Activated CD8-positive, alpha-beta memory T cell treated with anti-CD3 and anti-CD28 coated beads, Interleukin-2, amount 10 ng/mL, durations not matched to agents 7 days and 5 days (primary cell): ENCODE measurements around the gene CHP1. TPM values are rescaled to one million over a fixed set of nuclear protein-coding genes. Genes with fewer than 3 reads are reported as not detected.
A peak's percentile ranks its signal among the peaks of the same experiment; 100 is the strongest.
"Not testable (repeated sequence)": the region's sequence is repeated elsewhere in the genome, so short reads cannot be mapped to it uniquely, and the experiment has no call there.

Experiments used
- ATAC-seq: fragments of 150-1000 bp; cut with Tn5 transposase; one replicate; pipeline ENCODE4 v1.10.0; 2021; ENCODE audit warnings: moderate library complexity
- CTCF ChIA-PET: fragments of 350-600 bp; sonication (Branson Sonifier 250); formaldehyde crosslinking; loops from one replicate; lab custom pipeline; 2021; ENCODE audit warnings: antibody characterized with exemption; lab: Charles Lee
- DNase-seq: peaks from one replicate; pipeline ENCODE4 v3.0.0-alpha.2; 2020
- H3K27ac Mint-ChIP-seq: one replicate; pipeline ENCODE4 v1.8.0; 2021; ENCODE audit warnings: mild to moderate bottlenecking, mixed read lengths
- H3K27me3 Mint-ChIP-seq: one replicate; pipeline ENCODE4 v1.8.0; 2021; ENCODE audit warnings: mixed read lengths
- H3K36me3 Mint-ChIP-seq: one replicate; pipeline ENCODE4 v1.8.0; 2021; ENCODE audit warnings: mild to moderate bottlenecking, mixed read lengths
- H3K4me1 Mint-ChIP-seq: one replicate; pipeline ENCODE4 v1.8.0; 2021; ENCODE audit warnings: mixed read lengths
- H3K4me3 Mint-ChIP-seq: one replicate; pipeline ENCODE4 v1.8.0; 2021; ENCODE audit warnings: mild to moderate bottlenecking, moderate library complexity, mixed read lengths
- H3K9me3 Mint-ChIP-seq: one replicate; pipeline ENCODE4 v1.8.0; 2022; ENCODE audit warnings: low read depth, mixed read lengths
- total RNA-seq, 2 experiments: library from RNA; stranded (reverse); gene quantifications; one replicate each; pipeline ENCODE4 v1.2.3, GENCODE V29; 2021

Gene CHP1
- total RNA-seq, 2 experiments from 2014 or later, result 47.5 to 54.1 TPM

DNA sequence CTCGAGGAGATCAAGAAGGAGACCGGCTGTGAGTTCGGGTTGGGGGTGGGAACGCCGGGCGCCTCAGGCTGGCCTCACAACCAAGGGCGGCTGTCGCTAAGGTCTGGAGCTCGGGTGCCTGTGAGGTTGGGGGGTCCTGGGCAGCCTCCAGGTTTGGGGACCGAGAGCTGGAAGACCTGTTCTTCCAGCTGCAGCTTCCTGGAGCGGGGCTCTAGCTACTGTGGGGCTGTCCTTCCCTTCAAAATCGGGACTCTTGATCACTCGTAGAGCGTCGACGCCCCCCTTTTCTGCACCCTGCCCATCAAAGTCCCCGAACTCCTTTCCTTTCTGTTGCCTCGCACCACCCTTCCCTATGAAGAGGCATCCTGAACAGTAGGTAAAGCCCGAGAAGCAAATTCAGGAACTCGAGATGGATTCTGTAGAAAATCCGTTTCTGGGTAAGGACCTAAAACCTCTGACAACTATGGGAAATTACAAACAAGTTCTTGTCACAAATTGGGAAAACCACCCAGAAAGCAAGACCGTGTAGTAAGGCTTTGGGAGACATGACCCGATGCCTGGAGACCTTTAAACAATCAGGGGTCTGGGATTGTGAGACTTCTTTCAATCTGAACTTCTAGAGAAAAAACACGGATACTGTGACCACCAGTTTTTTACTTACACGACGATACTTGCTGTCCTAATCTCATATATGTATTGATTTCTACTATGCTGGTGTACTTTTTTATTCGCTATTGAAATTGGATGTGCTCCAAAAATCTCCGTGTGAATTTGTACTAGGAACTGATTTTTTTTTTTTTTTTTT lies 556 bp downstream of the CHP1 start:
- Mint-ChIP-seq H3K27me3 (peaks cover 12% of the 10 kb centered on the region), H3K9me3 (no peaks in the 10 kb centered on the region), H3K27ac (peak overlapping the region; percentile 86), H3K36me3 (no peaks in the 10 kb centered on the region), H3K4me1 (peaks cover 25% of the 10 kb centered on the region), H3K4me3 (peak overlapping the region; percentile 88)
- no peak for DNase-seq
- CTCF ChIA-PET, result interaction anchor here (0.6 to 3.4 kb wide), 19 partner anchors 10 to 664 kb away, joined by 3 to 16 read pairs (median 3); partner anchors contain the start of genes CHAC1, INO80 and VPS18
- peak; percentile 61 for ATAC-seq

DNA sequence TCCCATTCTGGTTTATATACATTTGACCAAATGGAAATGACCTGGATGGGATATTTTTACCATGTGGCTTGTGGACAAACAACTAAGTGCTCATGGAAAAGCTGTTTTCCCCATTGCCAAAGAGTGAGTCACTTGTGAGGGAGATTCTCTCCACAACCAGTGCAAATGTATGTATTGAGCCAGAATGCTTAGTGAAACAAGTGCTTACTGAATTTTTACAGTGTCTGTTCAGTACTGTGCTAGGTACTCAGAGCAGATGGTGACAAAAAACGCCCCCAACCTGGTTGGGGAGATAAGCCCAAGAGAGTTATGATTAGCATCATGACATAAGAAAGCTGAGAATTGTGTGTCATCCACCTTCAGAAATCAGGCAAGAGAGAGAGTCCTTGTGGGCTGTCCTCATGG lies 2.3 kb downstream of the CHP1 start:
- Mint-ChIP-seq H3K27ac (no peak overlapping the region), H3K4me3 (no peak overlapping the region)

DNA sequence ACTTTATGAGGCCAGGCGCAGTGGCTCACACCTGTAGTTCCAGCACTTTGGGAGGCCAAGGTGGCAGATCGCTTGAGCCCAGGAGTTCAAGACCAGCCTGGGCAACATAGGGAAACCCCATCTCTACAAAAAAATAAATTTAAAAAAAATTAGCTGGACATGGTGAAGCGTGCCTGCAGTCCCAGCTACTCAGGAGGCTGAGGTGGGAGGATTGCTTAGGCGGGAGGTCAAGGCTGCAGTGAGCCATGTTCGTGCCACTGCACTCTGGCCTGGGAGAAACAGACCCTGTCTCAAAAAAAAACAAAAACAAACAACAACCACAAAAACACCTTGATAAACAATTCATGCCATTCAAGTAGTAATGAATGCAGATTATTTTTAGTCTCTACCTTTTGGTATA lies 4.2 kb downstream of the CHP1 start:
- CTCF ChIA-PET, result not testable (repeated sequence)

More for the DNA sequence above, 2.3 kb downstream of the CHP1 start:
- Mint-ChIP-seq H3K36me3 (no peaks in the 10 kb centered on the region), H3K4me1 (peaks cover 29% of the 10 kb centered on the region), H3K27me3 (peaks cover 7% of the 10 kb centered on the region), H3K9me3 (no peaks in the 10 kb centered on the region)
- CTCF ChIA-PET, result interaction anchor here (1.0 to 3.4 kb wide), 2 partner anchors 16 to 292 kb away, joined by 3 to 15 read pairs; no protein-coding TSS in a partner anchor
- no peak for ATAC-seq
- no peak for DNase-seq

DNA sequence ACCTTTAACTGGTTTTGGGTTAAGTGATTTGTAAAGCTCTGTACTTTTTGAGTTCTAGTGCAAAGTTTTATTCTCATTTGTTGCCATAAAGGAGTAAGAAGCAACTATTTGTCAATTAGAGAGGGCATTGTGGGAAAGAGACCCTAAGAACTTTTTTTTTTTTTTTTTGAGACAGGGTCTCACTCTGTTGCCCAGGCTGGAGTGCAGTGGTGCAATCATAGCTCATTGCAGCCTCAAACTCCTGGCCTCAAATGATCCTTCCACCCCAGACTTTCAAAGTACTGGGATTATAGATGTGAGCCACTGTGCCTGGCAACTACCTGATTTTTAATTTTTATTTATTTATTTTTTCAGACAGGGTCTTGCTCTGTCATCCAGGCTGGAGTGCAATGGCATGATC lies 4.9 kb downstream of the CHP1 start:
- DNase-seq (no peak), ATAC-seq (no peak)
- Mint-ChIP-seq H3K9me3 (no peaks in the 10 kb centered on the region), H3K4me1 (peaks cover 25% of the 10 kb centered on the region), H3K27ac (no peak overlapping the region), H3K27me3 (no peaks in the 10 kb centered on the region), H3K4me3 (no peak overlapping the region), H3K36me3 (no peaks in the 10 kb centered on the region)
- CTCF ChIA-PET, result interaction anchor here (0.5 kb wide), 1 partner anchor 221 kb away, joined by 3 read pairs; no protein-coding TSS in a partner anchor

More for the DNA sequence above, 4.2 kb downstream of the CHP1 start:
- not testable (repeated sequence) for DNase-seq, H3K36me3 Mint-ChIP-seq, ATAC-seq, H3K4me3 Mint-ChIP-seq, H3K27ac Mint-ChIP-seq, H3K27me3 Mint-ChIP-seq, H3K9me3 Mint-ChIP-seq
- H3K4me1 Mint-ChIP-seq, result peaks cover 32% of the 10 kb centered on the region

DNA sequence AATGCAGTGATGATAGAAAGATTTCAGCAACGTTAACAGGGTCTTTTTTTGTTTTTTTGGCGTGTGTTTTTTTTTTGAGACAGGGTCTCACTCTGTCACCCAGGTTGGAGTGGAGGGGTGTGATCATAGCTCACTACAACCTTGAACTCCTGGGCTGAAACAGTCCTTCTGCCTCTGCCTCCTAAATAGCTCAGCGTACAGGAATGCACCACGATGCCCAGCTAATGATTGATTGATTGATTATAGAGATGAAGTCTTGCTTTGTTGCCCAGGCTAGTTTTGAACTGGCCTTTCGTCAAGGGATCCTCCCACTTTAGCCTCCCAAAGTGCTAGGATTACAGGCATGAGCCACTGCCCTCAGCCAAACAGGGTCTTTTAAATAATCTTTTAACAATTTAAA lies 7.0 kb downstream of the CHP1 start:
- CTCF ChIA-PET, result no interaction called here
- Mint-ChIP-seq H3K9me3 (no peaks in the 10 kb centered on the region), H3K4me1 (peaks cover 11% of the 10 kb centered on the region), H3K27me3 (no peaks in the 10 kb centered on the region), H3K27ac (no peak overlapping the region), H3K4me3 (no peak overlapping the region), H3K36me3 (no peaks in the 10 kb centered on the region)
- no peak for ATAC-seq
- DNase-seq, result no peak

DNA sequence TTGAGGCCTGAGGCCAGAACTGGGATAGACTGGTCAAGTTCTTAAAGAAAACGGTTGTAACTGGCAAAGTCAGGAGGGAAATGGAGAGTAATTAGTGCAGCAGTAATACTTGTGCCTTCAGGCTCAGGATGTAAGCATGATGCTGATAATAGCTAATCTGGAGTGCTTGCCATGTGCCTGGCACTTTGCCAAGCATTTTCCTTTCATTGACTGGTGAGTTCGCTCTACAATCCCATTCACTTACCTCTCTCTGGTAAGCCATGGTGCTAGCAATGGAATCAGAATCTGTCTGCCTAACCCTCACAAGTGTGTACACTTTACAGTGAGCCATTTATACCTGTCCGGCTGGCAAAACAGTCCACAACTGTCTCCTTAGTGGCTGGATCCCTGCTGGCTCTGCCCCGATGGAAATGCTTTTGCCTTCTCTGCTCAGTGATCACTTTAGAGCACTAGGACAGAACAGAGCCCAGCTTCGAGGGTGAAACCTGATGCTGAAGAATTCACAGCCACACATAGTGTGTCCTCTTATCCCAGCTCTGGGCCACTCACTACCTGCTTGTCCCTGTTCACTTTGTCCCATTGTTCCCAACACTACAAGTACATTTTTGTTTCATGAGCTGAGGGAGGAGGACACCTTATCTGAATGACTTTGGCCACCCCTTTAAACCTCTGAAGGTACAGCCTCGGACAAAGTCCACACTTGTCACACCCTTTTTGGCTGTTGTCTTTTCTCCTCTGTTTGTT lies 10.3 kb downstream of the CHP1 start:
- no peaks in the 10 kb centered on the region for H3K9me3 Mint-ChIP-seq
- ATAC-seq (no peak), DNase-seq (no peak)
- no peak overlapping the region for H3K4me3 Mint-ChIP-seq
- H3K27me3 Mint-ChIP-seq, result no peaks in the 10 kb centered on the region
- H3K36me3 Mint-ChIP-seq, result peaks cover 9% of the 10 kb centered on the region
- peaks cover 10% of the 10 kb centered on the region for H3K4me1 Mint-ChIP-seq
- CTCF ChIA-PET, result interaction anchor here (4.0 kb wide), 1 partner anchor 11 kb away, joined by 16 read pairs; the partner anchor contains the start of genes CHP1 and EXD1
- no peak overlapping the region for H3K27ac Mint-ChIP-seq

DNA sequence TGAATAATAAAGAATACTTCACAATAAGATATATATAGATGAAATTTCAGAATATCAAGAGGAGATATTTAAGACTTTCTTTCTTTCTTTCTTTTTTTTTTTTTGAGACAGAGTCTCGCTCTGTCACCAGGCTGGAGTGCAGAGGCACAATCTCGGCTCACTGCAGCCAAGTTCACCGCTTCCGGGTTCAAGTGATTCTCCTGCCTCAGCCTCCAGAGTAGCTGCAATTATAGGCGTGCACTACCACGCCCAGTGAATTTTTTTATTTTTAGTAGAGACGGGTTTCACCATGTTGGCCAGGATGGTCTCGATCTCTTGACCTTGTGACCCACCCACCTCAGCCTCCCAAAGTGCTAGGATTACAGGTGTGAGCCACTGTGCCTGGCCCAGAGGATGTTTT lies 19.7 kb downstream of the CHP1 start:
- H3K27me3 Mint-ChIP-seq, DNase-seq, H3K27ac Mint-ChIP-seq, H3K4me3 Mint-ChIP-seq, CTCF ChIA-PET, H3K9me3 Mint-ChIP-seq, H3K4me1 Mint-ChIP-seq, H3K36me3 Mint-ChIP-seq, ATAC-seq: not testable (repeated sequence)

DNA sequence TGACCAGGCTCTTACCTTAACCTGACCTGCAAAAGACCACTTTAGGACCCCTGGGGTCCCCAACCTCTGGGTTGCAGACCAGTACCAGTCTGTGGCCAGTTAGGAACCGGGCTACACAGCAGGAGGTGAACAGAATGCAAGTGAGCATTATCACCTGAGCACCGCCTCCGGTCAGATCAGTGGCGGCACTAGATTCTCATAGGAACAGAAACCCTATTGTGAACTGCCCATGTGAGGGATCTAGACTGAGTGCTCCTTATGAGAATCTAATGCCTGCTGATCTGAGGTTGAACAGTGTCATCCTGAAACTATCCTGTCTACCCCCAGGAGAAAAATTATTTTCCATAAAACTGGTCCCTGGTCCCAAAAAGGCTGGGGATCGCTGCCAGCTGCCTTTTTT lies 20.3 kb downstream of the CHP1 start:
- DNase-seq (no peak), ATAC-seq (no peak)
- H3K9me3 Mint-ChIP-seq, result no peaks in the 10 kb centered on the region
- H3K27me3 Mint-ChIP-seq, result no peaks in the 10 kb centered on the region
- H3K4me1 Mint-ChIP-seq, result no peaks in the 10 kb centered on the region
- CTCF ChIA-PET, result interaction anchor here (1.0 kb wide), 1 partner anchor 392 kb away, joined by 3 read pairs; no protein-coding TSS in a partner anchor
- peaks cover 3% of the 10 kb centered on the region for H3K36me3 Mint-ChIP-seq
- H3K27ac Mint-ChIP-seq, result no peak overlapping the region
- H3K4me3 Mint-ChIP-seq, result no peak overlapping the region

DNA sequence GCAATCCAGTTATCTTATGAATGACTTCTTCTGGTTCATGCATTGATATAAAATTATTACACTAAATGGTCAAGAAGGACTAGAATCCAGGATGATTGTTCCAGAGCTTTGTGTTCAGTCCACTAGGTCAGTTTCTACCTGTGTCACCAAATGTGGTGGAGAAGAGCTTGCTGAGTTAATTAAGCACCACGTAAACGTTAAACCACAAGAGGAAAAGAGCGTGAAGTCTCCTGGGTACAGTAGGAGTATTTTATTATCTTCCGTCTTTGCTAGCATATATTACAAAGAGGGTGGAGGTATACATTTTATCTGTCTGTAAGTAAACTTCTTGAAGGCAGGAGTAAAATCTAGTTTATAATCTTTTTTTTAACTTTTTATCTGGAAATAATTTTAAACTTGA lies 23.5 kb downstream of the CHP1 start:
- Mint-ChIP-seq H3K36me3 (peaks cover 7% of the 10 kb centered on the region), H3K27me3 (no peaks in the 10 kb centered on the region), H3K4me3 (no peak overlapping the region), H3K4me1 (no peaks in the 10 kb centered on the region), H3K9me3 (no peaks in the 10 kb centered on the region), H3K27ac (no peak overlapping the region)
- CTCF ChIA-PET, result interaction anchor here (1.6 kb wide), 1 partner anchor 24 kb away, joined by 5 read pairs; the partner anchor contains the start of genes CHP1 and EXD1
- DNase-seq, result no peak
- ATAC-seq, result no peak

DNA sequence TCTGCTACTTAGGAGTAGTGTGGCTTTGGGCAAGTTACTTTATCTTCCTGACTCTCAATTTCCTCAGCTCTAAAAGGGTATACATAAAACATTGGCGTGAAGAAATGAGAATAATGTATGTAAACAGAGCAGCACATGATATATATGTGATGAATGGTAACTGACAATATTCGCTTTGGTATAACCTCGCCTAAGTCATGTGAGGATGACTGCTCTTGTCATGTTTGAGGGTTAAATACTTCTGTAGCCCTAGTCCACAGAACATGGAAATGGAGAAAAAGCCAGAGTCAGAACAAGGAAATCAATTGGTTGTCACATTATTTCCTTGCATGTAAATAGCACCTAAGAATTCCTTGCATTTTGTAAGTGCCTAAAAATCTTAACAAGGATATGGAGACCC lies 25.0 kb downstream of the CHP1 start:
- ATAC-seq (no peak), DNase-seq (no peak)
- Mint-ChIP-seq H3K27ac (no peak overlapping the region), H3K36me3 (peaks cover 7% of the 10 kb centered on the region), H3K27me3 (no peaks in the 10 kb centered on the region), H3K9me3 (no peaks in the 10 kb centered on the region), H3K4me1 (no peaks in the 10 kb centered on the region), H3K4me3 (no peak overlapping the region)
- CTCF ChIA-PET, result interaction anchor here (0.9 kb wide), 1 partner anchor 133 kb away, joined by 3 read pairs; no protein-coding TSS in a partner anchor

DNA sequence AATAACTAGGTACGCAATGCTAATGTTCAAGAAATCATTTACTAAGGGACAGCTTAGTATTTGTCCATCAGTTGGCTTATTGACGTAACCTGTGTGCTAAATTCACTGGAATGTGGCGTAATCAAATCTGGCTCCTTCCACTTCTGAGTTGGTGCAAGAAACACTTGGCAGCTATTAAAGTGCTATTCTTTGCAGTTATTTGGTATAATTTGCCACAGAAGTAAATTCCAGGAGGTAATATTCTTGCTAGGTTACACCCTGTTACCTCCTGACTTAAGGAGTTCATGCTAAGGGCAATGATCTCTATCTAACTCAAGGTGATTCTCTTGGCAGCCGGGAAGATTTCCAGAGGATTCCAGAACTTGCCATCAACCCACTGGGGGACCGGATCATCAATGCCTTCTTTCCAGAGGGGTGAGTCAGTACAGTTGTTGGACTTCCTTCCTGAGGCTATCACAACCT lies 25.5 kb downstream of the CHP1 start:
- no peaks in the 10 kb centered on the region for H3K9me3 Mint-ChIP-seq
- H3K4me3 Mint-ChIP-seq, result no peak overlapping the region
- CTCF ChIA-PET, result interaction anchor here (0.9 kb wide), 1 partner anchor 132 kb away, joined by 3 read pairs; no protein-coding TSS in a partner anchor
- H3K27ac Mint-ChIP-seq, result no peak overlapping the region
- no peak for DNase-seq
- no peaks in the 10 kb centered on the region for H3K4me1 Mint-ChIP-seq
- no peak for ATAC-seq
- H3K27me3 Mint-ChIP-seq, result no peaks in the 10 kb centered on the region
- peaks cover 7% of the 10 kb centered on the region for H3K36me3 Mint-ChIP-seq

DNA sequence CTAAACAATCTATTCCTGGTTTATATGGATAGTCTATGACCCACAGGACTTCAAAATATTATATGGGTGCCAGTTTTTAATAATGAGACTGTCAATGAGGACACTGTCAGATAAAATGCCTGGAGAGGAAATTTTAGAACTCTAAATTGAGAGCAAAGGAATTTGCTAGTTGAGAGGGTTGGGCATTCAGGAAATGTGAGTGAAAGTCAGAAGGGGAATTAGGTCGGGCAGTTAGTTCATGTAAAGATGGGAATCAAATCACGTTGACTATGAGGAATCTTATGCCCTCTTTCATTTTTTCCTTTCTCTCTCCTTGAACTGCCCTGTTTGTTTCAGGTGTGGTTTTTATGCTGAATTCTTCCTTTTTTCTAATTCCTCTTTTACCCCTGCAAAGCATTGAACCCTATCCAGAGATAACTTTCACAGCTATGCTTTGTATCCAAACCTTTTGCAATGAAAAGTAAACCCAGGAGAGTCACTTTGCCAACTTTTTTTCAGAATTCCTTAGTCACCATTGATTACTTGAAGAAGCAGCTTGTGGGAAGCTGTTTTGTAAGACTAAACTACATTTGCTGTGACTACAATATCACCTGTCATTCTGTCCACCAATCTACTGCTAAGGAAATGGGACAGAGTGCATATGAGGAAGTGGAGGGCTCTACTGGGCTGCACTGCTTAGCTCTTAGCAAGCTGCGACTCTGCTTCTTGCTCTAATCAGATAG lies 27.8 kb downstream of the CHP1 start:
- Mint-ChIP-seq H3K4me1 (no peaks in the 10 kb centered on the region), H3K27ac (no peak overlapping the region), H3K4me3 (no peak overlapping the region), H3K27me3 (no peaks in the 10 kb centered on the region), H3K36me3 (peaks cover 14% of the 10 kb centered on the region), H3K9me3 (no peaks in the 10 kb centered on the region)
- no peak for ATAC-seq
- DNase-seq, result no peak
- CTCF ChIA-PET, result interaction anchor here (0.7 kb wide), 1 partner anchor 372 kb away, joined by 3 read pairs; no protein-coding TSS in a partner anchor
